ENCODE data around the gene CERK.
"Not testable (repeated sequence)": the region's sequence is repeated elsewhere in the genome, so short reads cannot be mapped to it uniquely, and the experiment has no call there.

Gene CERK

DNA sequence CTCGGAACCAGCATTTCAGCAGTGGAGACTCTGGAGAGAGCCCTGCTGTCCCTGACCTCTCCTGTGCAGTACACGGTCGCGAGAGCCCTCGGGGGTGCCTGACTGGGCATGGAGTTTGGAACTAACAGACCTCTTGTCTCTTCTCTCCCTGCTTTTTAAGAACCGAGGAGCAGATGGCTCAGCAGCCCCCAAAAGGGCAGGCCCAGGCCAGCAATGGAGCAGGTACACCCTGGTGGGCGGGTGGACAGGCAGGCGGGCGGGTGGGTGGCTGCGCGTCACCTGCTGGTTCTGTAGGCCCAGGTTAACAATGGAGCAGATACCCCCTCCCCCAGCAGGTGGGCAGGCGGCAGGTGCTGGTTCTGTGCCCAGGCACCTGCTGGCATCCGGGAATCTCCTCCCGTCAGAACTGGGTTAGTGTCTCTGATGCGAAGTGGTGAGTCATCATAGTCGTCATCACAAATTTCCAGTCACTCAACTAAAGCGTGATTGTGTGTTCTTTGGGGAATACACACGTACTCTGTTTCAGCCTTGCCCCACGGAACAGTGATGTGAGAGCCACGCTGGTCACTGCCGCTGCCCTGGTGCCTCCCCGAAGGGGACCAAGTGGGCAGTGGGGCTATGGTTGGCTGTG is 76.7 kb downstream of the CERK start:
- no peak for DNase-seq (ENCODE audit: low spot score)

DNA sequence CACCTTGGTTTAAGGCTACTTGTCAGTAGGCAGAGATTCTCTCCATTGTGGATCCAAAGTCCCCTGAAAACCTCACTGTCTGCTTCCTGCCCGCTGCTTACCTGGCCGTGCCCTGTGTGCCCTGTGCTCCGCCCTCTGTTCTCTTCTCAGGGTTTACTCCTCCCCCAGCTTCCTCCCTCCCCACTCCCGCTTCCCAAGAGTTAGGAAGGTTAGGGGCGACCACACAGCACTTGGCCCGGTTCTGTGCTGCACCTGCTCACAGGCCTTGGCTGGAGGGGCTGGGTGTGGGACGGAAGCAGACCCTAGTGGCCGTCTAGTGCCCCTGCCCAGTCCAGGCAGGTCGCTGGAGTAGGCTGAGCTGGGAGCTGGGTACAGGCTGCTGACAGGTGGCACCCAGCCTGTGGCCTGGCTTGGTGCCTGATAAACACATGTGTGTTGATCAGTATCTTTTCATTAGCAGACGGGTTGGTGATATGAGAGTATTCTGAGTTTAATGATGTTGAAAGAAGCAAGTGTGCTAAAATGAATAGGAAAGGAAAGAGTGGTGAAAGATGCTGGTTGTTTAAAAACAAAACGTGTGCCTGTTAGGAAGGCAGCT is 77.3 kb downstream of the CERK start:
- no peak for DNase-seq (ENCODE audit: low spot score)

DNA sequence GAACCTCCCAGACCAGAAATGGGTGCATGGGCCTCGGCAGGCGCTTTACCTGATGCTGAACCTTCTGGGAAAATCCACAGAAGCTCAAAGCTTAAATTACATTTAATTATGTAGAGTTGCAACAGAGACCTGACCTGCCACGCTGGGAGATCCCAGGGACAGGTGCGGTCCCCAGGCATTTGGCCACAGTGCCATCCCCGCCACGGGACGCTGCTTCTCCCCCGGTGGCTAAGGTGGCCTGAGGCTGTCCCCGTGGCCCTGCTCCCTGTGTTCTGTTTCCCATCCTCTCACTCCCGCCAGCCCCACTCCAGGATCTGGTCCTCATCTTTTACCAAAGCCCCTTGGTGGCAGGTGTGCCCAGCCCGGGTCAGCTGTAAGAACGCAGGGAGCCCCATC is 78.3 kb downstream of the CERK start:
- no peak for DNase-seq (ENCODE audit: low spot score)

DNA sequence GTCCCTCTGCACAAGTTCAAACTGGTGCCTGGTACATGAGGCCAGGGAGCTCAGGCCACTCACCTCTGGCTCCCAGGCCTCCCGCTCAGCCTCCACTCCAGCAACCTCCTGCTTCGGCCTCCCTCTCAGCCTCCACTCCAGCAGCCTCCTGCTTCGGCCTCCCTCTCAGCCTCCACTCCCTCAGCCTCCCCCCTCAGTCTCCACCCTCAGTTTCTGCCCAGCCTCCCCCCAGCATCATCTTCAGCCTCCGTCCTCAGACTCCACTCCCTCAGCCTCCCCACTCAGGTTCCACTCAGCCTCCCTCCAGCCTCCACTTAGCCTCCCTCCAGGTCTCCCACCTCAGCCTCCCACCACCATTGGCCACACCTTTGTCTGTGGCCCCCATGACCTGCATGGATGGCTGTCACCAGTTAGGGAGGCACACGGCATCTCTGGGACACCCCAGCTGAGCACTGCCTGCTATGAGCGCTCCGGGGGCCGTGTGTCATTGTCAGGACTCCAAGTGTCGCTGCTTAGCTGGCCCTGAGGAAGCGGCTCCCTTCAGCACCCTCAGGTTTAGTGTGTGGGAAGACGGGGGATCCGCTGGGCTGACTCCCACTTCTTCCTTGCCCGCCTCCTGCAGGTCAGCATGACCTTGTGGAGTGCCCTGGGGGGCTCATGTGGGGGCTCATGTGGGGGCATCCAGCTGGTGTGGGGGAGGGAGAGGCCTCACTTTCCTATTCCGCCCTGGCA is 78.8 kb downstream of the CERK start:
- no peak for DNase-seq (ENCODE audit: low spot score)

DNA sequence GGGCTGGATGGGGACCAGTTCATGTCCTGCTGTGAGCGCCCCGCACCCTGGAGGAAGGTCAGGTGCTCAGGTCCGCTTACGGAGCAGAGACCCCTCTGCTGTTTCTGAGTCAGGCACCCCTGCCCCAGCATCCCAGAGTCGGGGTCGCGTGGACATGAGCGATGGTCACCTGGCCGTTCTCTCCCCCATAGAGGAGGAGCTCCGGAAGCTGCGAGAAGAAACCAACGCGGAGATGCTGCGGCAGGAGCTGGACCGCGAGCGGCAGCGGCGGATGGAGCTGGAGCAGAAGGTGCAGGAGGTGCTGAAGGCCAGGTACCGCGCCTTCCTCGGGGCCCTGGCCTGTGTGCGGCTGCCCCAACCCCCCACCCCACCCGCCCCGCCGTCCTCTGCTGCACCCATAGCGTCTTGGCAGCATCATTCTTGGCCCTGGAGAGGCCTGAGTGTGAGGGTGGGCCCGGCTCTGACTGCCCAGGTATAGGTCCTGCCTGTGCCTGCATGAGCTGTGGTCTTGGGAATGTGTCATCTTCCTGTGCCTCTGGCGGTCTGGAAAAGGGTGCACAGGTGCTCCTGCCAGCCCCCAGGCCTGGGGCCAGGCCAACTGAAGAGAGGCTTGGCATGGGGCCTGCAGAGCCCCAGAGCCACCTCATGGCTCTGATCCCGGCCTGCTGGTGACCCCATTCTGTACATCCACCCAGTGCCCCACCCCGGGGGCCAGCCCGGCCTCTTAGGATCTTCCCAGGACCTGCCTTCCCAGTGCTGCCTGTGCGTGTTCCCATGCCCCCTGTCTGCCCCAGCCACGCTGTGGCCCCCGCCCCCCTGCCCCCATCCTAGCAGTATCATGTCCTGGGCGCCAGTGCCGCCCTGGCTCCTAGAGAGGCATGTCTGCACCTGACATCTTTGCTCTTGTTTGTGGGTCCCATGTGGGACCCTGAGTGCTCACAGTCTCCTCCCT is 79.8 kb downstream of the CERK start:
- DNase-seq (ENCODE audit: low spot score) = no peak

DNA sequence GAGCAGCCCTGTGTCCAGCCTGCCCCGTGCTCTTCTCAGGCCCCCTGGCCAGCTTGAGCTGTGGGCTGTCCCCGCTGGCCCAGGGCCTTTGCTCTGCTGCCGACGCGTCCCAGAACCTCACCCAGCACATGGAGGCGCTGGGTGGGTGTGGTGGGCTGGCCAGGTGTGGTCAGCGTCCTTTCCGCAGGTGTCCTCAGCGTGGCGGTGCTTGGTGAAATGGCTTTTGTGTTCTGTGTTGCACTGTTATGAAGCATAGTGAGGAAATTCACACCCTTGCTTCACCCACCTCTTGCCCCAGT is 80.4 kb downstream of the CERK start:
- DNase-seq (ENCODE audit: low spot score) = no peak

DNA sequence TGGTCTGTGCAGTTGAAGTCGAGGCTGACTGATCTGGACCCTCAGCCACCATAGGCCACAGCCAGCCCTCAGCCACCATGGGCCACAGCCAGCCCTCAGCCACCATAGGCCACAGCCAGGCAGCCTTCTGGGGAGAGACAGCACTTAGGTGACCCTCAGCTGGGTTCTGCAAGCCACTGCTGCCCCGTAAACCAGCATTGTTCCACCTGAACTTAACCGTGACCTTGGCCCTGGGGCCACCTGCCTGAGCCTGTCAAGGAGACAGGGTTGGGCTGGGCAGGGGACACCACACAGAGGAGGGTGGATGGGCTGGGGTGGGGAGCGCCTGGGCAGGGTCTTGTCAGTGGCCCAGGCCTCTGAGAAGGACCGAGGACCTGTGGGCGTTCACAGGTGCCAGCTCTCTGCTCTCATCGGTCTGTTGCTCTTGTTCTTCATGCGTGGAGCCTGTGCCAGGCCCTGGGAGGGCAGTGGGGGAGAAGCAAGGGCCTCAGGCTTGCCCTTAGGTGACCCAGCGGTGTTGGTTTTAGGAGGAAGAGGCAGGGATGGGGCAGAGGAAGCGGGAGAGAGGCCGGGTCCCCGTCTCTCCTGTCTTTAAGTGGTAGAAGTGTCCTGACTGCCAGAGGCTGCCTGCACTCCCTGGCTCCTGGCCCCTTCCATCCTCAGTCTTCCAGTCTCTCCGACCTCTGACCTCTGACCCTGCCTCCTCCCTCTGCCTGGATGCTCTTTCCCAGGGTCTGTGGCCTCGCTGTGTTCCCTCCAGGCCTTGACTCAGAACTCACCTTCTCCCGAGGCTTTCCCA is 81.0 kb downstream of the CERK start:
- no peak for DNase-seq (ENCODE audit: low spot score)

DNA sequence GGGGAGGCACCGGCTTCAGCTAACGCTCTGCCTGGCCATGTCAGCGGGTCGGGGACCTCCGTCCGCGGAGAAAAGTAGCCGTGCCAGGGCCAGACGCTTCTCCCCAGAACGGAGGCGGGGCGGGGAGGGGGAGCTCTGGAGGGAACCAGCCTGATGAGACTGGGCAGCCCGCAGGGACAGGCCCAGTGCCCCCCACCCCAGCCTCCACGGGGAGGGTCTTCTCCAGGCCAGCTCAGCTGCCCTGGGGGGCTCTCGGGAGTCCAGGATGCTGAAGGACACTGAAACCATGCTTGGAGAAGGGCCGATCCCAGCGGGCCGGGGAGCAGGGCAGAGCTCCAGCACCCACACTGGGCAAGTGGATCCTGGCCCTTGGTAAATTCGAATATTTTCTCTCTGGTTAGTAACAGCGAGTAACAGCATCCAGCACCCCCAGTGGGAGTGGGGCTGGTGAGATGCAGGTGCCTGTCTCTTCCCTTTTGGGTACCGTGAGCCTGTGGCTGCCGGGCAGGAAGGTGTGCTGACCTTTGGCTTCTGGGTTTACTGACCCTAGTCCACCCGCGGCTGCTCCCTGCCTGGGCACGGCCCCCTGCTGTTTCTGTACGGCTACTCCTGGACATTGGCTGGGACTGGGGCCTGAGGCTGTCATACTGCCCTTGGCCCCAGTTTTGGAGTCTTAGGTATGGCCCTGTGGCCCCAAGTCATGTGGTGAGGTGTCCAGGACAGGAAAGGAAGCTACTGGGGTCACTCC is 82.0 kb downstream of the CERK start:
- no peak for DNase-seq (ENCODE audit: low spot score)

DNA sequence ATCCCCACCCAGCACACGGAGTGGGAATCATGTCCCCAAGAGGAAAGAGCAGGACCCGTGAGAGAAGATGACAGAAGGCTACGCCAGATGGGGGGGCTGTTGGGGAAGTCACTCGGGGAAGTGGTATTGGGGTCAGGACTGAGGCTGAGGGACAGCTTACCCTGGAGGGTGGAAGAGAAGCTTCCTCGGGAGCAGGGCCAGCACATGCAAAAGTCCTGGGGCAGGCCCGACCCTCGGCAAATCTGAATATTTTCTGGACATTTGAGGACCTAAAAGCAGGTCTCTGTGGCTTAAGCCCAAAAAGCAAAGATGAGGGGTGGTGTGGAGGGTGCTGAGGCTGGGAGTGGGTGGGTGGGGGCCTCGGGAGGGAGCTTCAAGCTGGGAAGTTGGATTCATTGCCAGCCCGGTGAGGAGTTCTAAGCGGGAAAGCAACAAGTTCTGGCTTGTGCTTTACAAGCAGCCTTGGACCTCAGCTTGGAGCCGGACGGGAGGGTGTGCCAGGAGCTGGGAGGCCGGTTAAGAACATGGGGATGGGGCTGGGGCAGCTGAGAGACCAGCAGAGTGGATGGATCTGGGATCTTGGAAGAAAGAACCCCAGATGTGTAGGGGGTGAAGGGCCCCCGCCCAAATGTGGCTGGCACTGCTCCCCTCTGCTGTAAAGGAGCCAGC is 83.0 kb downstream of the CERK start:
- DNase-seq (ENCODE audit: low spot score) = no peak

DNA sequence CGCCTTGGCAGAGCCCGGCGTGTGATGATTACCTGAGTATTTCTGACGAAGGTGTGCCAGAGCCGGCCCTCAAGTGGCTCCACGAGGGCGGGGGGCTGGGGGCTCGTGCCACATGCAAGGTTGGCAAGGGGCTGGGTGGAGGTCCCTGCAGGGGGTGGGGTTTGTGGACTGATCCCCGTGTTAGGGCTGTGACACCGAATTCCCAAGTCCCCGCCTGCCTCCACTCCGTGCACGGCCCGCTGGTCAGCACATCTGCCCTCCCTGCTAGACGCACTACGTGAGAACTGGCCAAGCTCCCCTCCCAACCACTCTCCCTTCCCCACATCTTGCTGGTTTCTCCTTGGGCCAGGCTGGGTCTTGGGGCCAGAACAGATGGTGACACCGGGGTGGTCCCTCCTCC is 83.6 kb downstream of the CERK start:
- DNase-seq (ENCODE audit: low spot score) = no peak

DNA sequence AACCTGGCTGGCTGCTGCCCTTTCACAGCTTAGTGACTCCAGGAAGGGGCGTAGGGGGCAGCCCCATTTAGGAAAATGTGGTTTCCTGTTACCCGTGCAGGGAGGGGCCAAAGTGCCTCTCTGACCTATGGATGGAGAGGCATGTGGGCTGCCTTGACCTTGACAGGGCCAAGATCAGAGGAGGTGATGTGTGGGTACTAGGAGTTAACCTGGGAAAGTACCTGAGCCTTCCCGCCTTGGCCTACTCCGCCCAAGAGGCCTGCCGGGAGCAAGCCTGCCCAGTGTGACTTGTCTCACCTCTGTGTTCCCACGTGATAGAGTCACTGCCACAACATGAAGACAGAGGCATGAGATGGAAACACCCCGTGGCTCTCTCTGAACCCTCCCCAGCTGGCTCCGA is 84.5 kb downstream of the CERK start:
- no peak for DNase-seq (ENCODE audit: low spot score)

DNA sequence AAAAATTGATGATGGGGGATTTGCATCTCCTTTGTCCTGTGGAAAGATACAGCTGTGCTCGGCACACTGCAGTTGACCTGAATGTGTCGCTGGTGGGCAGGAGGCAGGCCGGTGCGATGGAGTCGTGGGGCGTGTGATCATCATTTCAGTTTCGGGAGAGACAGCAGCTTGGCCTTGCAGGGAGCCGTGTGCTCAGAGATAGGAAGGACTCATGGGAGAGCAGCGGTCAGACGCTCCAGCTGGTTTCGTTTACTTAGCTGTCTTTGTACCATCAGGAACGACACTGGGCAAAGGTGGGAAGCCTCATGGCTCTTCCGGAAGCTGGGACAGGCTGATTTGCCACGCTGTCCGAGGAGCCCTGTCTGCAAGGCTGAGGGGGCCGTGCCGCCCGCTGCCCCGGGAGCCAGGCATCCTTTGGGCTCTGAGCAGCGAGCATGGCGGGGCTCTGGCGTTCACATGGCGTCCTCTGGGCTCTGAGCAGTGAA is 85.2 kb downstream of the CERK start:
- no peak for DNase-seq (ENCODE audit: low spot score)

DNA sequence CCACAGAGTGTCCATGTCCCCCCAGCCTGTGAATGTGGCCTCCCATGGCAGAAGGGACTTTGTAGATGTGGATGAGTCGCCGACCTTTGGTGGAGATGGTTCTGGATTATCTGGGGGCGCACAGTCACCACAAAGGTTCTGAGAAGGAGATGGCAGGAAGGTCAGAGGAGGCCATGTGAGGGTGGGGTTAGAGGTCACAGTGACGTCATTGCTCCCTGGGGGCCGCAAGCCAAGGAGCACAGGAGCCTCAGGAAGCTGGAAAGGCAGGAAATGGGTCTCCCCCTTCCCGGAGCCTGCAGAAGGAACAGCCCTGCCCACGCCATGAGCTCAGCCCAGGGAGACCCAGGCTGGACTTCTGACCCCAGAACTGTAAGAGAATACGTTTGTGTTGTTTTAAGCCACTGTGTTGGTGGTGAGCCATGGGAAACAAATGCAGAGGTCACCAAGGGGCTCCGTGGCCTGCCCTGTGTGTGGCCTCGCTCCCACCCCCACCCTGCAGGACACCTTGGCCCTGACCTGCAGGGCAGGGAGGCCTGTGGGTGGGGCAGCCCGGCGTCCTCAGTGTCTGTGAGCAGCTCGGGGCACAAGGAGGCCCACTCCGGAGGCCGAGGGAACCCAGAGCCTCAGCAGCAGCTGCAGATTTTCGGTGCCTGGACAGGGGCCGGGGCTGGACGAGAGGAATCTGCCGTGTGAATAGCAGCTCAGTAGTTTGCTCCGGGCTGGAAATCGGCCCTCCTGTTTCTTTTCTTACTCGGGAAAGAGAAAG is 85.8 kb downstream of the CERK start:
- no peak for DNase-seq (ENCODE audit: low spot score)

DNA sequence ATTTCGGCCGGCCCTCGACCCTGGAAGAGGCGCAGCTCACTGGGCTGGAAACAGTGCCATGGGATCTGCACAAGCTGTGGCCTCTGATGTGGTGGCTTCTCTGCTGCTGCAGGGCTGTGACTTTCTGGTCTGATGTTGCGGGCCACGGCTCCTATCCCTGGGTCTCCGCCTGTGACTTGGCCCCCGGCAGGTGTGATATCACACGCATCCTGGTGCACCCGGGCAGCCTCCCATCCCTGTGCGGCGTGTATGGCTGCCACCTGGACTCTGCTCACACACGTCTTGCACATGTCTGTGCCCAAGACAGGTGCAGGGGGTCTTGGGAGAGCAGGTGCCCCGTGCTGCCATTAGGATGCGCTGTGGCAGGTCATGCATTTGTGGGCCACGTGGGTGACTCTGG is 86.7 kb downstream of the CERK start:
- no peak for DNase-seq (ENCODE audit: low spot score)

DNA sequence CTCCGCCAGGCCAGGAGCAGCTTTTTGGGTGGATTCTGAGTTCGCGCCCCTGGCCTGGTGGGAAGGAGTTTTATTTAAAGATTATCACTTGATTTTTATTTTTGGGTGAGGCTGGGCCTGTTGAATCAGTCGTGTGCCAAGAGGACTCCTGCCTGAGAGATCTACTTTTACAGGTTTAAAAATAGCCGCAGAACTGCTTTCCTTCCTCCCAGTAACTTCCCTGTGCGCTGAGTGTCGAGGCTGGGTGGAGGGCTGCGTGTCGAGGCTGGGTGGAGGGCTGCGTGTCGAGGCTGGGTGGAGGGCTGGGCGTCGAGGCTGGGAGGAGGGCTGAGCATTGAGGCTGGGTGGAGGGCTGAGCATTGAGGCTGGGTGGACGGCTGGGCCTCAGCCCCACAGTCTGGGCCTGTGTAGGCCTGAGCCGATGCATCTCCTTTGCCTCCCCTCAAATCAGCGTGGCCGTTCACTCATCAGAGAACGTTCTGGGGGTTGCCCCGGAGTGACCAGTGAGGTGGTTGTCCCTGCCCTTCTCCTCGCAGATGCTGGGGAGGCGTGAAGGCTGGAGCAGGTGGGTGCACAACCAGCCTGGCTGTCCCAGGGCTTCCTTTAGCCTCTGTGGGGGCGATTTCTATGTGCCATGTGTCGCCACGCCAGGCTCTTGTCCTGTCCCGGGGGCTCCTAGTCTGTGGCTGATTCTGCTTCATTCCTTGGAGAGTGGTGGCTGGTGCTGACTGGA is 87.8 kb downstream of the CERK start:
- no peak for DNase-seq (ENCODE audit: low spot score)

DNA sequence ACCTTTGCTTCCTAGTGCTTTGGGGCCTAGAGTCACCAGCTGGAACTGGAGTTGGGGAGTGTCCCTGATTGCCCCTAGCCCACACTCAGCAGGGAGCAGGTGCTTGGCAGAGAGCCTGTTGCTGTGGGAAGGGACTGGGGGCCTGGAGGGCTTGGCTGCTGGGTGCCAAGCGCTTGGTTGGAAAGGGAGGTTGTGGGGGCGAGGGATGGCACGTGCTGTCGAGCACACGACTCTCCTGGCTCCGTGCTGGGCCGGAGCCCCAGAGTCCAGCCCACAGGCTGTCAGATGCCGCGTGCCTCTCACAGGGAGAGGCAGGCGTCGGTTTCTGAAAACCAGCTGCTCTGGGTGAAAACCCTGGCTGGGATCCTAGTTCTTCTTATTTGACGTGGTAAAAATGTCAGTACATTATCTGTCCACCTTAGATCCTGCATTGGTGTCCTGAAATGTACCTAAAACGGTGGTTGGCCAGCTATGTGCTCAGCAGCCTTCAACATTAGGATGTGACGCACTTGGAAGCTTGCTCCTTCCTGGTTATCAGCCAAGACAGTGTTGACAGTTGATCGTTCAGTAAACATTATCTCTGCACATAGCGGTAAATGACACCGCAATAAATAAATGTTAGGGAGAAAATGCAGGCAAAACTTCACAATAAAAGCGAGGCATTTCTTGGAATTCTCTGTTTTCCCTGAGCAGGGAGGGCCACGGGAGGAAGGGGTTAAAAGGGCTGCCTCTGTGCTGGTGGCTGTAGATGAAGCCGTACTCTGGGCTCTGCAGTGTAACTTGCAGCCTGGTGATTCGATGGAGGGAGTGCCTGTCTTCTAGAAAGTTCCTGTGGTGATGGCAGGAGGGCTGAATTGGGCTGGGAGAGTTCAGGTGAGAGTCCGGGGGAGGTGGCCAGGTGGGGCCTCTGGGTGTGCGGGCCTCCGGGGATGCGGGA is 88.6 kb downstream of the CERK start:
- DNase-seq (ENCODE audit: low spot score) = no peak

DNA sequence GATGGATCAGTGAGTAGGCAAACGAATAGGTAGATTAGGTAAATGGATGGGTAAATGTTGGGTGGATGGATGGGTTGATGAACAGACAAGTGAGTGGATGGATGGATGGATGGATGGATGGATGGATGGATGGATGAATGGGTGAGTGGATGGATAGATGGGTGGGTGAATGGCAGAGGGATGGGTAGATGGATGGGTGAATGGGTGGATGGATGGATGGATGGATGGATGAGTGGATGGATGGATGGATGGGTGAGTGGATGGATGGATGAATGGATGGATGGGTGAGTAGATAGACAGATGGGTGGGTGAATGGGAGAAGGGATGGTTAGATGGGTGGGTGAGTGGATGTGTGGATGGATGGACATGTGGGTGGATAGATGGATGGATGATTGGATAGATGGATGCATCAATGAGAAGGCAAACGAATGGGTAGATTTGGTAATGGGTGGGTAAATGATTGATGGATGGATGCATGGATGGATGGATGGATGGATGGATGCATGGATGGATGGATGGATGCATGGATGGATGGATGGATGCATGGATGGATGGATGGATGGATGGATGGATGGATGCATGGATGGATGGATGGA is 89.7 kb downstream of the CERK start:
- not testable (repeated sequence) for DNase-seq (ENCODE audit: low spot score)
